Endothelial cell of umbilical vein (primary cell): ENCODE data around the gene ATP10A.

Experiments used
- POLR2AphosphoS5 ChIP-seq: IDR thresholded peaks from 2 replicates; pipeline ENCODE4 v1.6.1; 2012; ENCODE audit warnings: low read depth, mild to moderate bottlenecking, control low read depth, low read length, moderate library complexity; ENCODE audit not compliant: insufficient read depth
- TF ChIP-seq, protein P1 (sequence below), 2 donors: IDR thresholded peaks; 1 replicate in 1 of 2; 2 replicates in 1 of 2; pipeline ENCODE4 v1.5.1; 2011; ENCODE audit warnings: low read length in 2 of 2, mild to moderate bottlenecking in 2 of 2, moderate library complexity in 2 of 2, control low read depth in 1 of 2, inconsistent platforms in 1 of 2, low read depth in 1 of 2; ENCODE audit not compliant: insufficient read depth in 1 of 2; ENCODE audit errors: extremely low read depth in 1 of 2
- TF ChIP-seq, protein P2 (sequence below): IDR thresholded peaks from 2 replicates; pipeline ENCODE4 v1.6.1; 2011; ENCODE audit not compliant: insufficient read depth, insufficient read length

DNA sequence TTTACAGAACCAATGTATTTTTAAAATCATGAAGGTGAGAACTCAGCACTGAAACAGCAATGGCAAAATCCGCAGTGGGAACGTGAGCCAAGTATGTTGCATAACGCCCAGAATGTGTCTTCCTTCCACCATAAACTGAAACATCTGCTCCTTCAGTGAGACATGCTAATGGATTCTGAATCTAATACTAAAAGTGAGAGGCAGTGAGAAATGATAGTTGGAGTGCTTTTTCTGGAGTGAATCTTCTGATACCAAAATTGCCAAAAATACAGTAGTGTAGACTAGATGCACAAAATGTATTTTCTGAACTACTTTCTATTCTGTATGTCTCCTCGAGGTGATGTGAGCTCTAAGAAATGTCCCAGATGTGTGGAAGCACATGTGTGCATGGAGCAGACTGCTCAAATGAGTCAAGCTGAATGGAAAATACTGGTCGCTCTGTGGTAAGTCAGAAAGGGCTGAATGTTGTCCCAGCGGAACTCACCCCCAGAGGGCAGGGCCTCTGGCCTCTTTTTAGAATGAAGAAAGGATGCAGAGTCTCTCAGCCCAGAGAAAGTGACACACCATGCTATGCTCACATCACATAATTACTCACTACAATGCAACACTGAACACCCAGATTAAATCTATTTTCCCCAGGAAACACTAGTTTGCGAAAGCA lies 73.0 kb downstream of the ATP10A start:
- TF ChIP-seq POLR2AphosphoS5 = no peak
- TF ChIP-seq, protein P1, sequence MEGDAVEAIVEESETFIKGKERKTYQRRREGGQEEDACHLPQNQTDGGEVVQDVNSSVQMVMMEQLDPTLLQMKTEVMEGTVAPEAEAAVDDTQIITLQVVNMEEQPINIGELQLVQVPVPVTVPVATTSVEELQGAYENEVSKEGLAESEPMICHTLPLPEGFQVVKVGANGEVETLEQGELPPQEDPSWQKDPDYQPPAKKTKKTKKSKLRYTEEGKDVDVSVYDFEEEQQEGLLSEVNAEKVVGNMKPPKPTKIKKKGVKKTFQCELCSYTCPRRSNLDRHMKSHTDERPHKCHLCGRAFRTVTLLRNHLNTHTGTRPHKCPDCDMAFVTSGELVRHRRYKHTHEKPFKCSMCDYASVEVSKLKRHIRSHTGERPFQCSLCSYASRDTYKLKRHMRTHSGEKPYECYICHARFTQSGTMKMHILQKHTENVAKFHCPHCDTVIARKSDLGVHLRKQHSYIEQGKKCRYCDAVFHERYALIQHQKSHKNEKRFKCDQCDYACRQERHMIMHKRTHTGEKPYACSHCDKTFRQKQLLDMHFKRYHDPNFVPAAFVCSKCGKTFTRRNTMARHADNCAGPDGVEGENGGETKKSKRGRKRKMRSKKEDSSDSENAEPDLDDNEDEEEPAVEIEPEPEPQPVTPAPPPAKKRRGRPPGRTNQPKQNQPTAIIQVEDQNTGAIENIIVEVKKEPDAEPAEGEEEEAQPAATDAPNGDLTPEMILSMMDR (IDR thresholded peaks at IDR 0.05; ENCODE audit: extremely low read depth in 1 of 2, insufficient read depth in 1 of 2, low read depth in 1 of 2, low read length in 2 of 2) = no peak
- TF ChIP-seq, protein P2, sequence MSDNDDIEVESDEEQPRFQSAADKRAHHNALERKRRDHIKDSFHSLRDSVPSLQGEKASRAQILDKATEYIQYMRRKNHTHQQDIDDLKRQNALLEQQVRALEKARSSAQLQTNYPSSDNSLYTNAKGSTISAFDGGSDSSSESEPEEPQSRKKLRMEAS = no peak
